Suppressor macrophage (primary cell): ENCODE data around the gene SLITRK6.
"Not testable (repeated sequence)": the region's sequence is repeated elsewhere in the genome, so short reads cannot be mapped to it uniquely, and the experiment has no call there.

Experiments
- DNase-seq, 4 experiments: peaks; one replicate each; pipeline ENCODE4 v3.0.0-alpha.2; 2020 to 2022
- total RNA-seq, 17 experiments: gene quantifications; one replicate each; lab custom pipeline; 2026; ENCODE audit warnings: mixed read lengths in 6 of 17, inconsistent platforms in 3 of 17; lab: John Stamatoyannopoulos, UW

Gene SLITRK6, protein sequence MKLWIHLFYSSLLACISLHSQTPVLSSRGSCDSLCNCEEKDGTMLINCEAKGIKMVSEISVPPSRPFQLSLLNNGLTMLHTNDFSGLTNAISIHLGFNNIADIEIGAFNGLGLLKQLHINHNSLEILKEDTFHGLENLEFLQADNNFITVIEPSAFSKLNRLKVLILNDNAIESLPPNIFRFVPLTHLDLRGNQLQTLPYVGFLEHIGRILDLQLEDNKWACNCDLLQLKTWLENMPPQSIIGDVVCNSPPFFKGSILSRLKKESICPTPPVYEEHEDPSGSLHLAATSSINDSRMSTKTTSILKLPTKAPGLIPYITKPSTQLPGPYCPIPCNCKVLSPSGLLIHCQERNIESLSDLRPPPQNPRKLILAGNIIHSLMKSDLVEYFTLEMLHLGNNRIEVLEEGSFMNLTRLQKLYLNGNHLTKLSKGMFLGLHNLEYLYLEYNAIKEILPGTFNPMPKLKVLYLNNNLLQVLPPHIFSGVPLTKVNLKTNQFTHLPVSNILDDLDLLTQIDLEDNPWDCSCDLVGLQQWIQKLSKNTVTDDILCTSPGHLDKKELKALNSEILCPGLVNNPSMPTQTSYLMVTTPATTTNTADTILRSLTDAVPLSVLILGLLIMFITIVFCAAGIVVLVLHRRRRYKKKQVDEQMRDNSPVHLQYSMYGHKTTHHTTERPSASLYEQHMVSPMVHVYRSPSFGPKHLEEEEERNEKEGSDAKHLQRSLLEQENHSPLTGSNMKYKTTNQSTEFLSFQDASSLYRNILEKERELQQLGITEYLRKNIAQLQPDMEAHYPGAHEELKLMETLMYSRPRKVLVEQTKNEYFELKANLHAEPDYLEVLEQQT
- 0 to 1.9 (median 0) reads per million in 17 experiments for total RNA-seq

- DNase-seq, result no peak
Measured at GRCh38 chr13:85799097-85799582, at the start of gene SLITRK6. TSS of gene SLITRK6 (minus strand) at chr13:85799419. CDS start at chr13:85796508, 2,911 bp downstream.

DNA sequence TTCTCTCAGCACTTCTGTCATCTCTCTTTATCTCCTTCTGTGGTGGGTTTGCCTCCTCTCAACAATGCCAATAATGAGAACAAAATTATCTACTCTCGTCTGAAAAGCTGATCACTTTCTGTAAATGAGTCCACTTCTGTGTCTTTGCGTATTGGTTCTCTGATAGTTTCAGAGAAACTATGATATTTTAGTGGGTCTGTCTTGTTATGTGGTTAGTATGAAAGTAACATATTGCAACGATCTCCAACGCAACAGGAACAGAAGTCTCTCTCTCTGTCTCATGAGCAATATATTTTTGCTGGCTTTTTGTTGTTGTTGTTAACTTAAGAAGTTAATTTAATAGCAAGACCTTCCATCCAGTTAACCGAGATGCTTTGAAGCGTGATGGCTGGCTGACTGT, 47.8 kb upstream of the SLITRK6 start:
- DNase-seq, result no peak

- no peak for DNase-seq
Measured at GRCh38 chr13:85841427-85841826, 42.2 kb upstream of the SLITRK6 start.

GRCh38 chr13:85833921-85834320, 34.7 kb upstream of the SLITRK6 start:
- no peak for DNase-seq

DNA sequence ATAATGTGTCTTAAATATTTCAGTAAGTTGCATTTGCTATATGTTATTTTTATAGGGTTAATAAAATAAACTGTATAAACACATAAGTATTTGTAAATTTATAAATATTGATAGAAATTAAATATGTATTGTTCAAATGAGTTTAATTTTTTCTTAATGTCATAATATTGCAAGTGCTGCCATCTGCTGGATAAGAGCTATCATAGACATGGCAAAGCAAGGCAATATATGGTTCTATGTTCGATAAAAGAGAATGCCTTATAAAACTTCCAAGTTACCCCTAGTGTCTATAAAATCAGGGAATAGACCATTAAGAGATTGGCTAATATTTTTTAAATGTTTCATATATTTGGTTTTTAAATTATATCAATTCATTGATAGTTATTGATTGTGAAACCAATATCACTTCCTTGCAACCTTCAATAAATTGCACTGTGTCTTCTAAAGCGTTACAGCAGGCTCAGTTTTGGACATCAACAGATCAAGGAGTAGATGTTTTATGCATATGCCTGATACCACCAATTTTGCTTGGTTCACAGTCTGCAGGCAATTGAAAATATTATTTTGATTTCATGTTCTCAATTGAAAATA, 29.0 kb upstream of the SLITRK6 start:
- peak; percentile 9 to 63 (median 27) for DNase-seq

- DNase-seq, result no peak
Measured at GRCh38 chr13:85825454-85825853, 26.2 kb upstream of the SLITRK6 start.

GRCh38 chr13:85823832-85824231, 24.6 kb upstream of the SLITRK6 start:
- no peak for DNase-seq

DNA sequence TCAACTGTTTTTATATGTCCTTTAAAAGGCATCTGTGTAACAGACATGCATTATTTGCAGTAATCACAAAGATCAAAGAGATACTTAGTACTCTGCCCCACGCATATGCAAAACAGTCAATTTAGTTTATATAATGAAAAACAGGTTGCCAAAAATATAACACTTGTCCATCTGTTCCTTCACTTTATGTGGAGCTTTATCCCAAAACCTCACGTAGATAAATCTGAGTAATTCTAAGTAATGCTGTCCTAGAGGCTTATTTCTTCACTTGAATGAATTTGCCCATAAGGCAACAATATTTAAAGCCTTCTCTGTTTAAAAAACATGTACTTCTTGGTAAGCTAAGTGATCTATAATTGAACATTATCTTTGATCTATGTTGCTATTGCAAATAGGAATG, 20.3 kb upstream of the SLITRK6 start:
- no peak for DNase-seq

- DNase-seq, result no peak
Measured at GRCh38 chr13:85816413-85816812, 17.2 kb upstream of the SLITRK6 start.

DNA sequence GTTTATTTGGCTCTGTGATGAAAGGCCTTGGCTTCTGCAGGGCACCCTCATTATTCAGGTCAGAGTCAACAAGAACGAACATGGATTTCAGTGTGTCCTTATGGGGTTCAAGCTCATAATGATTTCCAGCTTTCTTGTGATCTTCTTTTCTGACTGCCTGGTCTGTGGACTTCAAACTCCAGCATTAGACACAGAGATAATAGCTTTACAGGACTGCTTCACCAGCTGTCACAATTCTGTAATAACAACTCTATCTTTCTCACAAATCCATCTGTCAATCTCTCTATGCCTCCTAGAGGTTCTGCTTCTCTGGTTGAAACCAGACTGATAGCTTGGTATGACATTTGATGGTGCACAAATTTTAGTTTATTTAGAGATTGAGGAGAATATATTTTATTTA, 13.1 kb upstream of the SLITRK6 start:
- DNase-seq, result no peak

DNA sequence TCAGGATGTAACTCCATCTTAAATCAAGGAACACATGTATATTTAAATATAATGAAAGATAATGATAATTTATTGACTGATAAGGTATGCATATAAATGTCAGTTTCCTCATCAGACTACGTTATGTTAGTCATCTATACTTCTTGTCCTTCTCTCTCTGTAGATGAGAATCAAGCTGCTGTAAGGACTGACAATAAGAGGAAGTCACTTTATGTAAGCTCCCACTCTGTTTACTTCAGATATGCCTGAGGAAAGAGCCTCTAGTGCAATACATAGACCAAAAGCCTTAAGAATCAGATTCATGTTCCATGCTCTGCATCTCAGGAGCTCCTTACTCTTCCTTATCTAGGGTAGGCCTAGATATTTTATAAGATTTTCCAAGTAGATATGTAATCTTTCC, 9.6 kb upstream of the SLITRK6 start:
- DNase-seq, result peak in 3 of 4 experiments; percentile 4 to 20 (median 9)

DNA sequence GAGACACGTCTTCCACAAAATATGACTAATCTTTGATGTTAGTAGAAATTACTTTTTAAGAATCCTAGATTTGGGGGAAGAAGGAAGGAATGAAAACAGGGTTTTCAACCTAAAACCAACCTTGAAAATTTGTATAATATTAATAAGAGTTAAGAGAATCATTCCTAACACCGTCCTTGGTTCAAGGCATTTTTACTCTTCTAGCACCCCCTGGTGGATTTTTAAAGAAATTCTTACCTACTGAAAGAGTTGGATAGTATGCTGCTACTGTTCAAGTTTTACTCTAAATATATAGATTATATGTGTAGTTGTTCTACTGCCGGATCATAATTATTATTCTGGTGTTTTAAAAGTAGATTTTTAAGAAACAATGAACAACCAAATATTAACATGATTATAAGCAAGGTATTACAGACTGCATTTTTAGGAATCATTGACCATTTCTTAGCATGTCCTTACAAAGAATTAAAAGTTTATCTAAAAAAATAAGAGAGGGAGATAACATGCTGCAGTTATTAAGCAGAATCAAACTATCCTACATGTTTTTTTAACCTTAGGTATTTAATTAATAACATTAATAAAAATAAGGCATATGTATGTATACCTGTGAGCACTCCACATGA, 7.4 kb upstream of the SLITRK6 start:
- peak; percentile 20 to 75 (median 60) for DNase-seq

DNA sequence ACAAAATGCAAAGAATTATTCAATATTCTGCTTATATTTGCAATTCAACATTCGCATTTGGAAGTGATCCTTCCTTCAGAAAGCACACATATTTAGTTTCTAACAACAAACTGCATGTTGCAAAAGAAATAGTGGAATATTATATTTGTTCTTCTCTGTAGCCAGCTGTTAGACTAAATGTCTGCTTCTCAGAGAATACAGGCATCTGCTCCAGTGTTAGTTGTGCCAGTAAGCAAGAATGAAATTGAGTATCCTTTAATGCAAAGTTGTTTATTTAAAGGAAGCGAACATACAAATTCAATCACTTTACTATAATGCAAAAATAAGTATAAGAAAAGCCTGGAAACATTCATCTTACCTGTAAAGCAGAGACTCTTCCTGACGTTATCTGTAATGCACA, 663 bp downstream of the SLITRK6 start:
- DNase-seq, result no peak

- DNase-seq, result no peak
Measured at GRCh38 chr13:85797311-85797710, 1.9 kb downstream of the SLITRK6 start.

GRCh38 chr13:85785205-85785604, 14.0 kb downstream of the SLITRK6 start:
- DNase-seq, result no peak

DNA sequence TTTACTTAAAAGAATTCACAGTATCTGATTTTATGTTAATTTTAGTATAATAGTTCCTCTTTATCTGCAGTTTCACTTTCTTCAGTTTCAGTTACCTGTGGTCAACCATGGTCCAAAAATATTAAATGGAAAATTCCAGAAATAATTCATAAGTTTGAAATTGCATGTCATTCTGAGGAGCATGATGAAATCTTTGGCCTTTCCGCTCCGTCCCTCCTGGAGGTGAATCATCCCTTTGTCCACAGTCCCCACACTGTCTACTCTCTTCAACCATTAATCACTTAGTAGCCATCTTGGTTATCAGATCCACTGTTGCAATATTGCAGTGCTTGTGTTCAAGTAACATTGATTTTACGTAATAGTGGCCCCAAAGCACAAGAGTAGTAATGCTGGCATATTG, 26.9 kb downstream of the SLITRK6 start:
- peak in 3 of 4 experiments; percentile 2 to 7 (median 2) for DNase-seq

DNA sequence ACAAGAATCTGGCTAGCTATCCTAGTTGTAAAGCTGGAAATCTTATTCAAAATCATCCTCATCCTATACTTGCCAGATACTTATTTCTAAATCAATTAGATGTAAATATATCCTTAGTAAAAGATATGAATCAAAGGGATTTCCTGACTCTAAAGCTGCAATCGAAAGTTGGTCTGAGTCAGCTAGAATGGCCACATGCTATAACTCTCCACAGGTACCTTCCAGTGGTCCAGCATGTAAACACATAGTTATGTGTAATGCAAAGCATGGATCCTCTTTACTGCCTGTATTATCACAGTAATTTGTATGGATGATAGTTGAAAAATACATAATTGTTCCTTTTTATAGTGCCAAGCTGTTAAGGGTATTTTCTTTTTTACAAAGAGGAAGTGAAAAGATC, 27.4 kb downstream of the SLITRK6 start:
- no peak for DNase-seq

DNA sequence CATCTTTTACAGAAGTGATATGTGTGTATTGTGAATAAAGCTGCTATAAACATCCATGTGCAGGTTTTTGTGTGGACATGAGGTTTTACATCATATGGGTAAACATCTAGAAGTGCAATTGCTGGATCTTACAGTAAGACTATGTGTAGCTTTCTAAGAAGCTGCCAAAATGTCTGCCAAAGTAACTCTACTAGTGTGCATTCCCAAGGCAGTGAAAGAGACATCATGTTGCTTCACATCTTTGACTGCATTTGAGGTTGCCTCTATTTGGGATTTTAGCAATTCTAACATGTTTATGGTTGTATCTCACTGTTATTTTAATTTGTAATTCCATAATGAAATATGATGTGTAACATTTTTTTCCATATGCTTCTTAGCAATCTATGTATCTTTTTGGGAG, 30.3 kb downstream of the SLITRK6 start:
- no peak for DNase-seq

DNA sequence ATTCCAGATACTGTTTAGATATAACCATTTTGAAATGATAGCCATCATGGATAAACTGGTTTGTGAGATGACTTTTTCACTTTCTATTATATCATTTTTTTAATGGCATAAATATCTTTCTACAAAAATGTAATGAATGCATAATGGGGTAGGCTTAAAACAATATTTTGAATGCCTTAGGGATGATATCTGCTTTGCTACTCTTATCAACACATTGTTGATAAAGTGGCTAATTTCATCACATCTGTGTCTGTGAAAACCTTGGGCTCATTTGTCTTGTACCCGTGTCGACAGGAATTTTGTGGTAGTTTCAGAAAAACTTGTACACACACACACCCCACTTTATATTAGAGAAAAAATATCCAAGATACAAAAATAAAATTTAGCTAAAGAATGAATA, 44.1 kb downstream of the SLITRK6 start:
- no peak for DNase-seq

DNA sequence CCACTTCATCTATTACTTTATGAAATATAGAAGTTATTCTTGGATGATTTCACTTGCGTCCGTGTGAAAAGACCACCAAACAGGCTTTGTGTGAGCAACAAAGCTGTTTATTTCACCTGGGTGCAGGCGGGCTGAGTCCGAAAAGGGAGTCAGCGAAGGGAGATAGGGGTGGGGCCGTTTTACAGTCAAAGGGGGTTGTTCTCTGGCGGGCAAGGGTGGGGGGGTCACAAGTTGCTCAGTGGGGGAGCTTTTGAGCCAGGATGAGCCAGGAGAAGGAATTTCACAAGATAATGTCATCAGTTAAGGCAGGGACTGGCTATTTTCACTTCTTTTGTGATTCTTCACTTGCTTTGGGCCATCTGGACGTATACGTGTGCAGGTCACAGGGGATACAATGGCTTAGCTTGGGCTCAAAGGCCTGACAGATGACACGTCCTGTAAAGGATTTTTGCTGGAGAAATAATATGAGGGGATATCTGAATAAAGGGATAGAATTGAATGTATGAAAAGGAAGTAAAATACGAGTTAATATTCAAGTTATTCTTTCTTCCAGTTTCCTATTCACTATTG, 55.9 kb downstream of the SLITRK6 start:
- not testable (repeated sequence) for DNase-seq
